GM12878 (cell line): ENCODE results near the gene PRPSAP1.

Experiments used
- CHD2 ChIP-seq: IDR thresholded peaks from 2 replicates; pipeline ENCODE4 v1.6.1; 2011; ENCODE audit warnings: low read depth, low read length, improper control_type of control experiment, borderline replicate concordance
- CTCF ChIP-seq, 3 experiments: IDR thresholded peaks in 2 of 3; conservative IDR thresholded peaks in 1 of 3; 2 replicates each; pipeline ENCODE4 v1.5.1; 2011; ENCODE audit warnings: low read depth in 3 of 3, low read length in 3 of 3, mild to moderate bottlenecking in 3 of 3, control low read depth in 2 of 3, moderate library complexity in 2 of 3, inconsistent platforms in 1 of 3, mixed read lengths in 1 of 3; ENCODE audit not compliant: control insufficient read depth in 2 of 3, insufficient read depth in 1 of 3; ENCODE audit errors: extremely low read depth in 1 of 3
- E2F4 ChIP-seq: IDR thresholded peaks from 2 replicates; pipeline ENCODE4 v1.6.1; 2012; ENCODE audit warnings: low read depth, low read length, improper control_type of control experiment
- NFIC ChIP-seq: IDR thresholded peaks from 2 replicates; pipeline ENCODE4 v1.6.1; 2012; ENCODE audit warnings: low read depth, mild to moderate bottlenecking, inconsistent platforms, low read length, moderate library complexity
- RAD21 ChIP-seq: IDR thresholded peaks from 2 replicates; pipeline ENCODE4 v1.6.1; 2011; ENCODE audit warnings: mild to moderate bottlenecking, low read depth, low read length, moderate library complexity; ENCODE audit not compliant: insufficient read depth
- SIN3A ChIP-seq: IDR thresholded peaks from 2 replicates; pipeline ENCODE4 v1.6.1; 2012; ENCODE audit warnings: low read depth, low read length, improper control_type of control experiment
- SMC3 ChIP-seq: IDR thresholded peaks from 2 replicates; pipeline ENCODE4 v1.6.1; 2011; ENCODE audit warnings: low read length, improper control_type of control experiment, borderline replicate concordance
- SP1 ChIP-seq: IDR thresholded peaks from one replicate; pipeline ENCODE4 v1.6.1; 2011; ENCODE audit warnings: low read depth, low read length
- SREBF2 ChIP-seq: IDR thresholded peaks from 2 replicates; pipeline ENCODE4 v1.6.1; 2012; ENCODE audit warnings: mild to moderate bottlenecking, low read length
- SUPT20H ChIP-seq: IDR thresholded peaks from 2 replicates; pipeline ENCODE4 v1.6.1; 2011; ENCODE audit warnings: low read depth, mild to moderate bottlenecking, low read length, moderate library complexity, borderline replicate concordance; ENCODE audit not compliant: control insufficient read depth
- TARDBP ChIP-seq: IDR thresholded peaks from 2 replicates; pipeline ENCODE4 v1.6.1; 2016; ENCODE audit warnings: borderline replicate concordance
- TCF12 ChIP-seq: IDR thresholded peaks from 2 replicates; pipeline ENCODE4 v1.6.1; 2011; ENCODE audit warnings: low read depth, mild to moderate bottlenecking, low read length
- USF1 ChIP-seq: IDR thresholded peaks from 2 replicates; pipeline ENCODE4 v1.6.1; 2011; ENCODE audit warnings: borderline replicate concordance, low read depth, mild to moderate bottlenecking, moderate library complexity, mixed read lengths, low read length; ENCODE audit not compliant: insufficient read depth; ENCODE audit errors: extremely low read length
- ZNF24 ChIP-seq: fragments of 450-650 bp; IDR thresholded peaks from 2 replicates; pipeline ENCODE4 v1.6.1; 2017; ENCODE audit warnings: antibody characterized with exemption, mild to moderate bottlenecking

- no peak for TF ChIP-seq CTCF (IDR thresholded peaks at IDR 0.05 in 2 of 3, conservative IDR thresholded peaks at IDR 0.05 in 1 of 3; ENCODE audit: control insufficient read depth in 2 of 3, extremely low read depth in 1 of 3, insufficient read depth in 1 of 3, low read depth in 3 of 3, low read length in 3 of 3)
- no peak for TF ChIP-seq SREBF2
- no peak for TF ChIP-seq SP1
- TF ChIP-seq SMC3: no peak
- TF ChIP-seq TCF12: no peak
- no peak for TF ChIP-seq TARDBP
- TF ChIP-seq RAD21: no peak
- no peak for TF ChIP-seq USF1
- TF ChIP-seq CHD2: no peak
- TF ChIP-seq NFIC: no peak
- no peak for TF ChIP-seq SIN3A
- no peak for TF ChIP-seq E2F4
- TF ChIP-seq SUPT20H: no peak
- TF ChIP-seq ZNF24: no peak
Measured at GRCh38 chr17:76337413-76337777, 16.3 kb downstream of the PRPSAP1 start.
